Measurements from ENCODE around the gene UBC. TPM values are rescaled to one million over a fixed set of nuclear protein-coding genes. Genes with fewer than 3 reads are reported as not detected.
"Not testable (repeated sequence)": the region's sequence is repeated elsewhere in the genome, so short reads cannot be mapped to it uniquely, and the experiment has no call there.

UBC gene
- total and polyA plus RNA-seq, 8 donors = 409 to 1,431 (median 1,011) TPM

GRCh38 chr12:124923905-124924734, 9.7 kb upstream of the UBC start:
- peak overlapping the region in 3 of 5 donors; percentile 23 to 42 (median 34) for H3K27ac ChIP-seq
- no peak for DNase-seq
- 73 to 80% (median 75%) methylated on average over 8 to 12 of the region's 12 CpGs for WGBS, 5 donors

DNA sequence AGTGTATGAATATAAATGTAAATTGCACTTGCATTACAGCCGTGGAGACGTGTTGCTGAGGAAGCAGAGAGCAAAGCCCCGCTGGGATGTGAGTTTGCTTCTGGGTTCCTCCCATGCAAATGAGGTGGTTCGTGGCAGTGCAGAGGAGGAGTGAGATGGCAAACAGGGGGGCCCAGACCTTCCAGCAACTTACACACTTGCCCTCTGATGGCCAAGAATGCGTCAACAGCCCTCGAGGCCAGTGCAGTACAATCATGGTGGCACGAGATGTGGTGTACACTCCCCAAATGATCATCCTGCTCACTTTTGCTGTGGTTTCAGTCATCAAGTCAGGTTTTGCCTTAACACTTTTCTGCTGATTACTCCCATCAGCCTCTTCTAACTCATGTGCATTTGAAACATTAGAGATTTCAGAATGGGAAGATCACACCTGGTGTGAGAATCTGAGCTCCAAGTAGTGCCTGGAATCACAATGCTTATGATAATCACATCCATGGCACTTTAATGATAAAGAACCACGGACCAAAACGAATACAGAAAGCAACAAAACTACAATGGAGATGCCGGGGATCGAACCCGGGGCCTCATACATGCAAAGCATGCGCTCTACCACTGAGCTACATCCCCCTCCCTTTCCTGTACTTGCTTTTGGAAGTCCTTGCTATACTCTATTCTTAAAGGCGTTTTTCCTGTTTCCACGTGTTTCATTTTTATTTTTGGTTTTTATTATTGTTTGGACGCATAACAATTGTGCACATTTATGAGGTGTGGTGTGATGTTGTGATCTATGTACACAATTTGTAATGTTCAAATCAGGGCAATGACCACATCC, 7.0 kb upstream of the UBC start:
- intact Hi-C loops (cut with DNase I; ENCODE audit: low total_unique reads) = no loop called here
- WGBS, 5 donors = 22 to 30% (median 25%) methylated on average over 16 of the region's 16 CpGs

More at GRCh38 chr12:124923905-124924734, 9.7 kb upstream of the UBC start:
- no peak overlapping the region for H3K4me3 ChIP-seq
- intact Hi-C loops (cut with DNase I; ENCODE audit: low total_unique reads) = no loop called here
- no peaks in the 10 kb centered on the region for H3K27me3 ChIP-seq
- peaks cover 16 to 67% (median 43%) of the 10 kb centered on the region in 4 donors for H3K4me1 ChIP-seq
- no peaks in the 10 kb centered on the region for H3K9me3 ChIP-seq
- no peaks in the 10 kb centered on the region for H3K36me3 ChIP-seq
- TF ChIP-seq, protein P1, sequence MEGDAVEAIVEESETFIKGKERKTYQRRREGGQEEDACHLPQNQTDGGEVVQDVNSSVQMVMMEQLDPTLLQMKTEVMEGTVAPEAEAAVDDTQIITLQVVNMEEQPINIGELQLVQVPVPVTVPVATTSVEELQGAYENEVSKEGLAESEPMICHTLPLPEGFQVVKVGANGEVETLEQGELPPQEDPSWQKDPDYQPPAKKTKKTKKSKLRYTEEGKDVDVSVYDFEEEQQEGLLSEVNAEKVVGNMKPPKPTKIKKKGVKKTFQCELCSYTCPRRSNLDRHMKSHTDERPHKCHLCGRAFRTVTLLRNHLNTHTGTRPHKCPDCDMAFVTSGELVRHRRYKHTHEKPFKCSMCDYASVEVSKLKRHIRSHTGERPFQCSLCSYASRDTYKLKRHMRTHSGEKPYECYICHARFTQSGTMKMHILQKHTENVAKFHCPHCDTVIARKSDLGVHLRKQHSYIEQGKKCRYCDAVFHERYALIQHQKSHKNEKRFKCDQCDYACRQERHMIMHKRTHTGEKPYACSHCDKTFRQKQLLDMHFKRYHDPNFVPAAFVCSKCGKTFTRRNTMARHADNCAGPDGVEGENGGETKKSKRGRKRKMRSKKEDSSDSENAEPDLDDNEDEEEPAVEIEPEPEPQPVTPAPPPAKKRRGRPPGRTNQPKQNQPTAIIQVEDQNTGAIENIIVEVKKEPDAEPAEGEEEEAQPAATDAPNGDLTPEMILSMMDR (IDR thresholded peaks at IDR 0.05) = no peak
- TF ChIP-seq EP300 (IDR thresholded peaks at IDR 0.05) = no peak
- TF ChIP-seq POLR2A (IDR thresholded peaks at IDR 0.05) = no peak
- TF ChIP-seq POLR2AphosphoS5 (IDR thresholded peaks at IDR 0.05) = no peak

DNA sequence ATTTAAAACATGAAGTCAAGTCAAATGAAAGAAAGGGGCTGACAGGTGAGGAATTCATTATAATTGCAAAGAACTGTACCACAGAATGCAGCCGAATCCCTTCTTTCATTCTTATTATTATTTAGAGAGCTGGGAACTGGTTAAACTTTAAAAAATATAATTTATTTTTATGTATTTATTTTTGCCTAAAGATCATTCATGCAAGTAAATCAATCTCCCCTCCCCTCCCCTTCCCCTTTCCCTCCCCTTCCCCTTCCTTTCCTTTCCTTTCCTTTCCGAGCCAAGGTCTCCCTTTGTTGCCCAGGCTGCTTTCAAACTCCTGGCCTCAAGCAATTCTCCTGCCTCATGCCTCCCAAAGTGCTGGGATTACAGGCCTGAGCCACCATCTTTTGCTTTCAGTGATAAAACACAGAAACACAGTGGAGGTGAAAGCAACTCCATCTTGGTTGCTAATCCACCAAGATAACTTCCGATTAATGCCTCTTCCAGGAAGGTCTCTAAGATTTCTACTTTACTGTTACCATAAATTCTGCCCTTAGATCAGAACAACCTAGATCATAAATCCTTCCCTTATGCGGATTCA, 6.0 kb upstream of the UBC start:
- Histone ChIP-seq H3K36me3 (no peaks in the 10 kb centered on the region), H3K27ac (peak overlapping the region; percentile 9 to 100 (median 100)), H3K4me1 (peaks cover 38 to 80% (median 55%) of the 10 kb centered on the region in 4 donors), H3K4me3 (no peak overlapping the region), H3K27me3 (no peaks in the 10 kb centered on the region), H3K9me3 (no peaks in the 10 kb centered on the region)
- DNase-seq = no peak
- WGBS, 5 donors = 80 to 92% (median 86%) methylated on average over 4 of the region's 4 CpGs
- intact Hi-C loops (cut with DNase I; ENCODE audit: low total_unique reads) = no loop called here
- no peak for TF ChIP-seq EP300 (IDR thresholded peaks at IDR 0.05)

More for the DNA sequence above, 7.0 kb upstream of the UBC start:
- no peaks in the 10 kb centered on the region for H3K36me3 ChIP-seq
- H3K27me3 ChIP-seq = no peaks in the 10 kb centered on the region
- no peaks in the 10 kb centered on the region for H3K9me3 ChIP-seq
- peaks cover 30 to 72% (median 50%) of the 10 kb centered on the region in 4 donors for H3K4me1 ChIP-seq
- TF ChIP-seq POLR2AphosphoS5 (IDR thresholded peaks at IDR 0.05) (peak in 2 of 3 donors; percentile 10 to 47), POLR2A (IDR thresholded peaks at IDR 0.05) (no peak)
- DNase-seq = peak; percentile 63 to 83
- peak overlapping the region; percentile 34 to 100 (median 100) for H3K27ac ChIP-seq
- H3K4me3 ChIP-seq = peak overlapping the region; percentile 7 to 26 (median 26)

- no peak overlapping the region for H3K4me3 ChIP-seq
Observed at GRCh38 chr12:124919521-124920352, 5.3 kb upstream of the UBC start.

GRCh38 chr12:124918622-124918988, 4.2 kb upstream of the UBC start:
- intact Hi-C loops (cut with DNase I; ENCODE audit: low total_unique reads); H3K36me3 ChIP-seq; H3K9me3 ChIP-seq; DNase-seq; H3K4me3 ChIP-seq; H3K27me3 ChIP-seq: not testable (repeated sequence)
- WGBS, 5 donors = 77 to 94% (median 81%) methylated on average over 3 of the region's 3 CpGs
- peaks cover 40 to 77% (median 63%) of the 10 kb centered on the region in 4 donors for H3K4me1 ChIP-seq
- peak overlapping the region; percentile 75 to 100 (median 100) for H3K27ac ChIP-seq

More at GRCh38 chr12:124919521-124920352, 5.3 kb upstream of the UBC start:
- H3K36me3 ChIP-seq = no peaks in the 10 kb centered on the region
- DNase-seq = peak in 1 of 2 donors; percentile 68
- no peaks in the 10 kb centered on the region for H3K27me3 ChIP-seq
- 51 to 69% (median 68%) methylated on average over 17 of the region's 17 CpGs for WGBS, 5 donors
- no peaks in the 10 kb centered on the region for H3K9me3 ChIP-seq
- peak overlapping the region; percentile 34 to 100 (median 100) for H3K27ac ChIP-seq
- H3K4me1 ChIP-seq = peaks cover 40 to 83% (median 58%) of the 10 kb centered on the region in 4 donors
- intact Hi-C loops (cut with DNase I; ENCODE audit: low total_unique reads) = no loop called here
- TF ChIP-seq, protein P1 (IDR thresholded peaks at IDR 0.05) = no peak
- TF ChIP-seq POLR2AphosphoS5 (IDR thresholded peaks at IDR 0.05) = peak in 1 of 3 donors; percentile 31

Data from stomach (tissue), 9 donors.